A673 (cell line): Measurements from ENCODE around the gene SP6. TPM values are rescaled to one million over a fixed set of nuclear protein-coding genes. Genes with fewer than 3 reads are reported as not detected.

ENCODE experiments used
- BruUV-seq: library from RNA; stranded (reverse); fragments of 400-500 nt; replicated peaks from 2 replicates; lab custom pipeline; 2021; lab: Mats Ljungman, UMichigan
- CTCF ChIA-PET: fragments of 300-600 bp; sonication (Branson Sonifier 250); formaldehyde crosslinking; loops from one replicate; lab custom pipeline; 2022; ENCODE audit warnings: antibody characterized with exemption; lab: Charles Lee
- POLR2A ChIA-PET: fragments of 300-600 bp; sonication (Branson Sonifier 250); formaldehyde crosslinking; loops from one replicate; lab custom pipeline; 2022; ENCODE audit warnings: antibody characterized with exemption; ENCODE audit not compliant: low non-redundant PET; lab: Charles Lee
- DNase-seq: peaks from one replicate; pipeline ENCODE4 v3.0.0-alpha.2; 2015; ENCODE audit warnings: low spot score
- H3K27ac ChIP-seq: fragments of 200-600 bp; sonication (generic); 2 replicates; pipeline ENCODE4 v1.5.1; 2016; ENCODE audit warnings: mixed run types, low read depth, mild to moderate bottlenecking, mixed read lengths, antibody characterized with exemption, low read length; ENCODE audit not compliant: poor library complexity, severe bottlenecking
- H3K27me3 ChIP-seq: fragments of 200-600 bp; sonication (generic); replicated peaks from 2 replicates; pipeline ENCODE4 v1.6.1; 2017; ENCODE audit warnings: mixed run types, low read depth, mild to moderate bottlenecking, mixed read lengths, antibody characterized with exemption, low read length; ENCODE audit not compliant: insufficient read depth, poor library complexity
- H3K36me3 ChIP-seq: fragments of 200-600 bp; sonication (generic); 2 replicates; pipeline ENCODE4 v1.6.1; 2016; ENCODE audit warnings: mixed run types, mild to moderate bottlenecking, mixed read lengths, antibody characterized with exemption, low read length; ENCODE audit not compliant: insufficient read depth, poor library complexity, severe bottlenecking
- H3K4me1 ChIP-seq: fragments of 200-600 bp; sonication (generic); 2 replicates; pipeline ENCODE4 v1.6.1; 2017; ENCODE audit warnings: mixed run types, mild to moderate bottlenecking, mixed read lengths, antibody characterized with exemption, low read length; ENCODE audit not compliant: insufficient read depth, poor library complexity, severe bottlenecking
- H3K4me3 ChIP-seq: fragments of 200-600 bp; sonication (generic); 2 replicates; pipeline ENCODE4 v1.5.1; 2016; ENCODE audit warnings: low read depth, mixed run types, mild to moderate bottlenecking, mixed read lengths, low read length; ENCODE audit not compliant: poor library complexity, severe bottlenecking
- H3K9me3 ChIP-seq: fragments of 200-600 bp; sonication (generic); 2 replicates; pipeline ENCODE4 v1.6.1; 2016; ENCODE audit warnings: mixed run types, low read depth, mild to moderate bottlenecking, mixed read lengths, antibody characterized with exemption, low read length; ENCODE audit not compliant: poor library complexity, severe bottlenecking
- EZH2 ChIP-seq: fragments of 200-600 bp; sonication (generic); IDR thresholded peaks from 2 replicates; pipeline ENCODE4 v1.6.1; 2017; ENCODE audit warnings: borderline replicate concordance, low read depth, mild to moderate bottlenecking, mixed read lengths, antibody characterized with exemption, low read length; ENCODE audit not compliant: poor library complexity, severe bottlenecking
- intact Hi-C: fragments of 100-400 bp; cut with micrococcal nuclease; formaldehyde crosslinking; loops from one replicate; pipeline ENCODE4 v1.10.0; 2022; ENCODE audit not compliant: unreplicated experiment
- total RNA-seq: library from RNA; stranded (reverse); gene quantifications from 2 replicates; pipeline ENCODE4 v1.2.3, GENCODE V29; 2021
- TF ChIP-seq, protein P1 (sequence below): fragments of 300-800, 200-600 bp; sonication (generic); conservative IDR thresholded peaks from 2 replicates; pipeline ENCODE4 v1.5.1; 2017; ENCODE audit warnings: low read depth, mild to moderate bottlenecking, antibody characterized with exemption, low read length, moderate library complexity, mixed read lengths

Gene SP6
- total RNA-seq, 1 experiment from 2014 or later, result 0.15 TPM

DNA sequence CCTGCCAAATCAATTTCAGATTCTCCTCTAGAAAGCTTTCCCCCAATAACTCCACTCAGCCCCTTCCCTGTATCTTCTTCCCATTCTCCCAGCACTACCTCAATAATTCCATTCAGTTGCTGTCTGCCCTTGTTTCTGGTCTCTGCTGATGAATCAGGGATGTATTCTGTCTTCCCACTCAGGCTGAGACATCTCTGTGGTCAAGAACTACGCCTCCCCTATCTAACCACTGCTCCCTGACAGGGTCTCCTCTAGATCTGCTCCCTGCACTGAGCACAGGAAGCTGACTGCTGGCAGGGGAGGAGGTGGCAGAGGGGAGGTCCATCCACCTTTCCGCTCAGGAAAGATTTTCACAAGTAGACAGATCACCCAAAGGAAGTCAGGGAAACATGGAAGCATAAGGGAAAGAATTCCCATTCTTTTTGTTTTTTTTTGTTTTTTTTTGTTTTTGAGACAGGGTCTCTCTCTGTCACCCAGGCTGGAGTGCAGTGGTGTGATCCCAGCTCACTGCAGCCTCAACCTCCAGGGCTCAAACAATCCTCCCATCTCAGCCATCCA is 28.1 kb upstream of the SP6 start:
- DNase-seq, result no peak
- Histone ChIP-seq H3K36me3 (no peaks in the 10 kb centered on the region), H3K27ac (no peak overlapping the region), H3K9me3 (no peaks in the 10 kb centered on the region), H3K27me3 (peaks cover 3% of the 10 kb centered on the region), H3K4me3 (no peak overlapping the region), H3K4me1 (no peaks in the 10 kb centered on the region)
- BruUV-seq, result no TSS peak
- intact Hi-C loops, result no loop called here
- CTCF ChIA-PET, result interaction anchor here (0.6 to 0.7 kb wide), 2 partner anchors 61 to 112 kb away, joined by 4 to 5 read pairs; no protein-coding TSS in a partner anchor
- POLR2A ChIA-PET, result no interaction called here
- TF ChIP-seq EZH2, result no peak
- TF ChIP-seq, protein P1, sequence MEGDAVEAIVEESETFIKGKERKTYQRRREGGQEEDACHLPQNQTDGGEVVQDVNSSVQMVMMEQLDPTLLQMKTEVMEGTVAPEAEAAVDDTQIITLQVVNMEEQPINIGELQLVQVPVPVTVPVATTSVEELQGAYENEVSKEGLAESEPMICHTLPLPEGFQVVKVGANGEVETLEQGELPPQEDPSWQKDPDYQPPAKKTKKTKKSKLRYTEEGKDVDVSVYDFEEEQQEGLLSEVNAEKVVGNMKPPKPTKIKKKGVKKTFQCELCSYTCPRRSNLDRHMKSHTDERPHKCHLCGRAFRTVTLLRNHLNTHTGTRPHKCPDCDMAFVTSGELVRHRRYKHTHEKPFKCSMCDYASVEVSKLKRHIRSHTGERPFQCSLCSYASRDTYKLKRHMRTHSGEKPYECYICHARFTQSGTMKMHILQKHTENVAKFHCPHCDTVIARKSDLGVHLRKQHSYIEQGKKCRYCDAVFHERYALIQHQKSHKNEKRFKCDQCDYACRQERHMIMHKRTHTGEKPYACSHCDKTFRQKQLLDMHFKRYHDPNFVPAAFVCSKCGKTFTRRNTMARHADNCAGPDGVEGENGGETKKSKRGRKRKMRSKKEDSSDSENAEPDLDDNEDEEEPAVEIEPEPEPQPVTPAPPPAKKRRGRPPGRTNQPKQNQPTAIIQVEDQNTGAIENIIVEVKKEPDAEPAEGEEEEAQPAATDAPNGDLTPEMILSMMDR, result no peak

DNA sequence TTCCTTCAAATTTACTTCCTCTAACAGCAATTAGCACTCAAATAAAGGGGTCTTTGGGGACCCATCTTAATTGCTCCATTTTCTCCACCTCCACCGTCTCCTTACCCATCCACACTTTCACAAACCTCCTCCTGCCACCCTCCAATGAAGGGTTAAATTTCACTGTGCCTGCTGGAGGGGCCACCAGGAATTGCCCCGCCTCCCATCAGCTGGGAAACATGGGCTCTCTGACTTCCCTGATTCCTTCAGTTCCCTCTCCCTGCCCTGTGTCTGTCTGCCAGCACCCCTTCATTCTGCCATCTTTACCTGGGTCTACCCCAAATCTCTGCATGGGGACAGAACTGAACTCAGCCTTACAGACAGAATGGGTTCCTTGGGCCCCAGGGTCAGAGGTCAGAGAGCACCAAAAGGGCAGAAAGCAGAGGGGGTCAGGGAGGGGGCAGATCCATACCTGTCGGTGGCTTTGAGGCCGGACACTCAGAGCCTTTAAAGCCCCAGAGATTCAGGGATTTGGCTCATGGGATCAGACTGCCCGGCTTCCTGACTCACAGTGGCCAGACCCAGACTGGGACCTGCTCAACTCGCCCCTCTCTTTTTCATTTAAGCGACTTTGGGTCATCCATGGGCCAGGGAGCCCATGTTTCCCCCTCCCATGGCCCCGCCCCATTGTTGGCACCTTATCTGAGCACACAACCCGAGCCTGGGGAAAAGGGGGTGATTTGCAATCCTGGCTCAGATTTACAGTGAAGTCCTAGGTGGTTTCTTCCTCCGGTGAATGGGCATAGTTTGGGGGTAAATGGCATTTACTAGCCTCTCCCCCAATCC is 27.5 kb upstream of the SP6 start:
- ChIA-PET POLR2A (no interaction called here), CTCF (no interaction called here)
- Histone ChIP-seq H3K36me3 (no peaks in the 10 kb centered on the region), H3K4me3 (no peak overlapping the region), H3K27ac (no peak overlapping the region), H3K27me3 (peaks cover 3% of the 10 kb centered on the region), H3K9me3 (no peaks in the 10 kb centered on the region), H3K4me1 (no peaks in the 10 kb centered on the region)
- intact Hi-C loops, result no loop called here
- TF ChIP-seq EZH2, result no peak
- TF ChIP-seq, protein P1, result no peak
- no TSS peak for BruUV-seq
- DNase-seq, result no peak

DNA sequence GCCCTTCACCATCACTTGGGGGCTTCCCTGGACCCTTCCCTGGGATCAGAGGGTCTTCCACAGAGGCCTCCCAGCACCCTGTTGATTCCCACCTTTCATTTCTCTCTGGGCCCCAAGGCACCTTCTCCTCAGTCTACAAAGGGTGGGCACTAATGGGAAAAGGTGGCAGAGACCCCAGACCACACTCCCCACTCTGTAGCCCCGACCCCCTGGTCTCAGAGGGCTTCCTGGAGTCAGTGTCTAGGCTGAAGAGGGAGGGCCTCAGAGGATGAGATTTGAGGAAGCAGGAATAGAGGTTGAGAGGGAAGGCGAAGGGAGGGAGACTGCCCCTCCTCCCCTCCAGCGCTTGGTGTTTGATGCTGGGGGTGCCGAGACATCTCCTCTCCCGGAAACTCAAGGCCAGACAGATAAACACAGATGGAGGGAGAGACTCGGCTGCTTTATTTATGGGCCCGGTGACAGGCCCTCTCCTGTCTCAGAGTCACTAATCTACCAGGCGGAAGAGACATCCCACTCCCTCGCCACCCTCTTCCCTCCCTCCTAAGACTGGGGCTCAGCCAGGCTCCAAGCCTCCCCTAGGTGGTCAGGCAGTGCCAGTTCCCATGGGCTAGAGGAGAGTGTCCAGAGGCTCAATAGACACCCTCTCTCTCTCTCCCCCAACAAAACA is 26.5 kb upstream of the SP6 start:
- ChIA-PET CTCF (no interaction called here), POLR2A (no interaction called here)
- Histone ChIP-seq H3K36me3 (no peaks in the 10 kb centered on the region), H3K4me1 (no peaks in the 10 kb centered on the region), H3K9me3 (no peaks in the 10 kb centered on the region), H3K27me3 (peaks cover 3% of the 10 kb centered on the region), H3K27ac (no peak overlapping the region), H3K4me3 (no peak overlapping the region)
- BruUV-seq, result no TSS peak
- DNase-seq, result no peak
- TF ChIP-seq EZH2, result no peak
- TF ChIP-seq, protein P1, result no peak
- intact Hi-C loops, result no loop called here
